Activated CD4-positive, alpha-beta T cell treated with anti-CD3 and anti-CD28 coated beads for 24 hours (primary cell): Measurements from ENCODE around the gene RIN3.
"Not testable (repeated sequence)": the region's sequence is repeated elsewhere in the genome, so short reads cannot be mapped to it uniquely, and the experiment has no call there.

ENCODE experiments used
- DNase-seq, 2 donors: peaks; one replicate each; pipeline ENCODE4 v3.0.0-alpha.2; 2020; ENCODE audit warnings: low read depth in 2 of 2

RIN3 gene

DNA sequence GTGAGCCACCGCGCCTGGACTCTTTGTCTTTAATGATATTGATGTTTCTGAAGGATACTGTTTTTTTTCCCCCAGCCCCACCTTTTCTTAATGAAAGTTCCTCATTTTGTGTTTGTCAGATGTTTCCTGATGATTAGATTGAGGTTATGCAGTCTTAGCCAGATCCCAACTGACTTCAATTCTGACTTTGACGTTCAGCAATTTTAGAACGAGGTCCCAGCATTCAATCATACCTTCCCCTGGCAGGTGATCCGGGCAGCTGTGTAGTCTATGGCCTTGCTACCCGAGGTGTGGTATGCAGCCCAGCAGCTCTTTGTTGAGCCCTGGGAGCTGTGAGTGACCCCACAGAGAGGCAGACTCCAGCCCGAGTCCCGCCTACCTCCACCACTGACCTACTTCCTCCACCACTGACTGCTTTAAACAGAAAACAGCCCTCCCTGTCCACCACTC, 152.1 kb downstream of the RIN3 start:
- no peak for DNase-seq

DNA sequence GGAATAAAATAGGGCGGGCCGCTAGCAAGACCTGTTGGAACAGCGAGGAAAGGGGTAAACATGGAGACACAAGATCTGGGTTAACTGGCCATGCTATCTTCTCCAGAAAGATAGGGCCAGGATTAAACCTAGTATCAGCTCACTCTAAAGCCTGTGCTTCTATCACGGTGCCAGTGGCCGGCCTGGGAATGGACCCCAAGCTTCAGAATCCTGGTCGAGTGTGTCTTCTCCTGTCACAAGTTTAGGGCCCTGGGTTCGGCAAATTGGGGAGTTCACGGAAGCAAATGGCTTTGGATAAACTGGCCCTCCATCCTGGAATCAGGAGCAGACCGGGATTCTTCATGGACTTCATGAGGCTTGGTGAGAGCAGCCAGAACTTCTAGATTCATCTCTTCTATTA, 152.7 kb downstream of the RIN3 start:
- DNase-seq = no peak

DNA sequence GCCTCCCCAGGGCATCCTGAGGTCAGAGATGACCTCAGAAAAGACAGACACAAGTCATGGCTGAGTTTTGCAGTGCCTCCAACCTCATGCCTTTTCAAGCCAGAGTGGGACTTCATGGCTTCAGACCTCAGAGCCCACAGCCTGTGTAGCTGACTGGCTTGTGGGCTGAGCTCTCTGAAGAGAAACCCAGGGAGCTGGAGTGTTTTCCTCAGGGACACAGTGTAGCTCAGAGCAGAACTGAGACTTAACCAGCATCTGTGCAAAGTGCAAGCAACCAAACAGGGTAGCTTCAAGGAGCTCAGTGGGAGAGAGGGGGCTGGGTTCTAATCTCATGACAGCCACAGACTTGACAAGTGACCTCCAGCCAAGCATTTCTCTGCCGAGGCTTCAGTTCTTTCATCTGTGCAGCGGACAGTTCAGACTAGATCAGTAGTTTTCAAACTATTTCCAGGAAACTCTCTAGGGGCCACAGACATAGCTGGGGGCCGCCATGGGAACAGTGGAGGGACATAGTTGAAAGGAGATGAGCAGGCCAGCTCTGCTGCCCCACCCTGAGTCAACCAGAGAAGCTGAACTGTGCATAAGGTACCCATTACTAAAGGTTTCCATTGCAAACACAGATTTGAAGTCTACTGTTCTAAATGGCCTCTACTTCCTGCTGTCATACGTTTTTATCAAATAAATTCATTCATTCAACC, 154.8 kb downstream of the RIN3 start:
- DNase-seq = no peak

DNA sequence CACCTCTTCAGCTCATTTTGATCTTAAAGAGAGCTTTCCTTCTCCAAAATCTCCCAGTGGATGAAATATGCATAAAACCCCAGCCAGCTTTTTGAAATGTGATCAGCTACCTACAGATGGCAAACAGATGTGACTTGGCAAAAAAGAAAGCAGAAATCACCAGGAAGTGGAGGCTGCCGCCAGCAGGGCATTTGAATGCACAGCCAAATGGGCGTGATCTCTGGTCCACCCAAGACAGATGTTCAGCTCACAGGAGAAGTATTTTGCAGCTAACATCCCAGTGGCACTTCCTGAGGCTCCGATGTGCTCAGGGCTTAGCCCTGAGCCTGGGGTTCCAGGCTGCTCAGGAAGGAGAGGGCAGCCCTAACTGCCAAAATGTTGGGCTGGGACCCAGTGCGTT, 156.6 kb downstream of the RIN3 start:
- no peak for DNase-seq

DNA sequence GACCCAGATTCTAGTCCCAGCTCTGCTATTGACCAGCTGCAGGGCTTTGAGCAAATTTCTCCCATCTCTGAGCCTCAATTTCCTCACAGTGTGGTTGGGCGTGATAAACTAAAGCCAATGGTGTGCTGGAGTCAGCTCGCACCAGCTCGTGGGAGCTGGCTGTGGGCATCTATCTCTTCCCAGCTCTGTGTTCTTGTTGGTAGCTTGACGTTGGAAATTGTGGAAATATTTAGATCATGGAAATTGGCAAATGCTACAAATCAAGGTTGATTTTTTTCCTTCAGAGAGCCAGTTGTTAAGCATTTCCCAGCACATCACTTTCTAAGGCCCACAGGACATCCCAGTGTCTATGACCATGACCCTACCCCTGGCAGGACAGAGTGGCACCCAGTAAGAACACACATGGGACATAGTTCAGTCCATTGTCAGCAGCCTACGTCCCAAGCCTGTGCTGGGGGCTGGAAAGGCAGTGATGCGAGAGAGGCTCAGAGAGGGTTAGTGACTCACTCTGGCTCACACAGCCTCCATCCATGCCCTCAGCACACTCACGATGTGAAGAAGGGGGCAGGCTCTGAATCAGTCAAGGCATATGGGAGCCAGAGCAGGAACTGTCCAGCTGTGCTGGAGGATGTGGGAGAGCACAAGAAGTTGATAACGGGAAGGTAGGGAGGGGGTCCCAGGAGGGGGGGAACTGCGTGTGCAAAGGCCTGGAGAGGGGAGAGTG, 157.2 kb downstream of the RIN3 start:
- no peak for DNase-seq

DNA sequence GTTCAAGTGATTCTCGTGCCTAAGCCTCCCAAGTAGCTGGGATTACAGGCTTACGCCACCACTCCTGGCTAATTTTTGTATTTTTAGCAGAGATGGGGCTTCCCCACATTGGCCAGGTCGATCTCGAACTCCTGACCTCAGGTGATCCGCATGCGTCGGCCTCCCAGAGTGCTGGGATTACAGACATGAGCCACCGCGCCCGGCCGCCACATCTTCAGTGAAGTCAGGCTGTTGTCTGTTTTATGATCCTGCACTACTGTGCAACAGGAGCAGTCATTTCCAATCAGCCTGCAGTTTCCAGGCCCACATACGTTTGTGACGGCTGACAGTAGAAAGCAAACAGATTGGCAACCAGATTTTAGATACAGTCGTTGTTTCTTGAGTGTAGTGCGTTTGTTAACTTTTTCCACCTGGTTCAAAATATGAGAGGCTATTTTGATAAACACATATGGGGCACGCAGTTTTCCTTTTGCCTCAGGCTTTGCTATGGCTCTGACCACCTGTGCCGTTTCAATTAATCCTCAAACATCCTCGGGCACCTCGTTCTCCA, 160.1 kb downstream of the RIN3 start:
- no peak for DNase-seq

DNA sequence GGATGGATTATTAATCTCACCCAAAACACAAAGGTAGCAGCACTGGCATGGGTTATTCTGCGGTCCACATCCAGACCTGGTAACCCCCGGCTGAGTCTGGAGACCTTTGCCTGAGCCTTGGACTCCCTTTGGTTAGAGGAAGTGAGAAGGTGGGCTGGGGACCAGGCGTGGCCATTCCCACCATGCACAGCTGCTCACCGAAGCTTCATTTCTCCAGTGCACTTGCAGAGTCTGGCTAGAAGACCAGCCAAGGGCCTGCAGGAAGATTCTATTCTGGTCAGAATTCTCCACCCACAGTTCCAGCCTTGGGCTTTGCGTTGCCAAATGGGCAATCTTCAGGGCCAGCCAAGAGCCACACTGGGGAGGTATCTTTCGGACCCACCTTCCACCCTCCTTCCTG, 161.8 kb downstream of the RIN3 start:
- DNase-seq = no peak

DNA sequence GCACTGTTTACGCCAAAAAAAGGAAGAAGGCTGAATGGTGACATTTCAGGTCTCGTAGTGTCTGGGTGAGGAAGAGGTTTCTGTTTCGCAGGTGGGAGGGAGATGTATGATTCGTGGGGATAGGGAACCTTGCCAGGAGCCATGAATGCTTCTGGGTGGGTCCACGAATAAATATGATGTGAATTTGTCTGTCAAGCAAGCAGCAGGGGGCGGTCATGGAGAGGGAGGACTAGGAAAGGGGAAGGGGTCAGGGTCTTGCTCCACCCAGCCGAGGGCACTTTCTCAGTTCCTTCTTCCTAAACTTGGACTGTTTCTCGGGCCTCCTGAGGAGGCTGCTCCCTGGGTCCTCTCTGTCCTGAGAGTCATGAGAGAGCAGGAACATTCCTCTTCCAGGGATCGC, 162.4 kb downstream of the RIN3 start:
- no peak for DNase-seq

DNA sequence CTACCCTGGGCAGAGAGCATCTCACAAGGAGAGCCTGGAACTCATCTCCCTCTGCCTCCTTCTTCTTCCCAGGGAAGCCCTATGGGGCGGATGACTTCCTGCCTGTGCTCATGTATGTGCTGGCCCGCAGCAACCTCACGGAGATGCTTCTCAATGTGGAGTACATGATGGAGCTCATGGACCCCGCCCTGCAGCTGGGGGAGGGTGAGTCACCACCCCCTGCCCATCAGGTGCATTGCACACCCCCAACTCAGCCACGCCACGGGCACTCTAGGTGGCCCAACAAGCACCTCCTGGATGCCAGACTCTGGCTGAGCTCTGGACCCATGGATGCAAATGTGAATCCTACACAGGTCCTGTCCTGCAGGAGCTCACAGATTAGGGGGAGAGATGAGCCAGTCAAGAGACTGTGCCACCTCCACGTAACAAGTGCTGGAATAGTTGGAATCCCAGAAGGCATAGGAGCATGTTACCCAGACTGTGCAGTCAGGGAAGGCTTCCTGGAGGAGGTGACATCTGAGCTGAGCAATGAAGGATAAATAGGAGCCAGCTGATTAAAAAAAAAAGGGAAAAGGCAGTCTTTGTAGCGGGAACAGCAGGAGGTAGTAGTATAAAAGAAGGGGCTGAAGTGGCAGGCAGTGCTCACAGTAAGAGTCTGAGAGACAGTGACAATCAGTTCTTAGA, 163.0 kb downstream of the RIN3 start:
- no peak for DNase-seq

DNA sequence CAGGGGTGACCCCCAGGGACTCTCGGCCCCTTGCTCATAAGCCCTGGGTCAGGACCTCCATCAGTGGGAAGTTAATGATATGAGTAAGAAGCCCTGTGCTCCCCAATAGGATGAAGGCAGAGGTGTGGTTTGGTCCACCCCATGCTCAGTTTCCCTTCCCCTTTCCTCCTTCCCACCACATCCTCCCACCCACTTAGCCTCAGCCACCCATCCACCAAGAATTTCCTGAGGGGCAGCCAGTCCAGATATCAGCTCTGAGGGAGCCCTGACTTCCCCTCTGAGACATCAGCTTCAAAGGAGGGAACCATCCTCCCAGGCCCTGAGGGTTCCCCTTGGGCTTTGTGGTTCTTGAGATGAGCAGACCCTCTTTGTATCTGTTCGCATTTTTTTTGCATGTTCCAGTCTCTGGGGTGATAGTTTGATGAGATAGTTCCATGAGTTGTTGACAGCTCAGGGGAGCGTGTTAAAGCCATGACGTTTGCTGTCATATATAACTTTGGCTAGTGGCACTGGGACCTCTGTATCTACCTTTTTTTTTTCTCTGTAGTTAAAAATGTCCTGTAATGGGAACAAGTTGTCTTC, 163.6 kb downstream of the RIN3 start:
- peak; percentile 38 to 52 for DNase-seq

DNA sequence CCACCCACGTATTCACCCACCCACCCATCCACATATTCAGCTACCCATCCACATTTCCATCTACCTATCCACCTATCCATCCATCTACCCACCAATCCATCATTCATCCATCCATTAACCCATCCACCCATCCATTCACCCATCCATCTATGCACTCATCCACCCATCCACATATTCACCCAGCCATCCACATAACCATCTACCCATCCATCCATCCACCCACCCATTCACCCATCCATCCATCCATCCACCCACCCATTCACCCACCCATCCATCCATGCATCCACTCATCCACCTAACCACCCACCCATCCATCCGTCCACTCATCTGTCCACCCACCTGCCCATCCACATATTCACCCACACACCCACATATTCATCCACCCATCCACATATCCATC, 164.4 kb downstream of the RIN3 start:
- DNase-seq = no peak

DNA sequence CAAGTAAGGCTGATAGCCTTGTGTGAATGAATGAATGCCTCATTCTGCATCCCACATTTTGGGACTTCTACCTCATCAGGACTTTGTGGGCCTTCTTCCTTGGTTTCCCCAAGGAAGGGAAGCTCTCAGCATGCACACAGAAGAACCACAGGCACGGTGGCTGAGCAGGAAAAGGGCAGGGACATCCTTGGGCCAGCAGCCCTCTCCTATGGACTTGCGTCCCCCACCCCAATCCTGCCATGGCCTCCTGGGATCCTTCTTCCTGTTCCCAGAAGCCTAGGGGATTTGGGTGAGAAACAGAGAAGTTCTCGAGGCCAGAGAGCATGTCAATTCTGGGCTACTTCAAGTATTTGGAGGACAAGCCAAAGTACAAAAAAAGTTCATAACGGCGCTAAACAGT, 165.2 kb downstream of the RIN3 start:
- no peak for DNase-seq

DNA sequence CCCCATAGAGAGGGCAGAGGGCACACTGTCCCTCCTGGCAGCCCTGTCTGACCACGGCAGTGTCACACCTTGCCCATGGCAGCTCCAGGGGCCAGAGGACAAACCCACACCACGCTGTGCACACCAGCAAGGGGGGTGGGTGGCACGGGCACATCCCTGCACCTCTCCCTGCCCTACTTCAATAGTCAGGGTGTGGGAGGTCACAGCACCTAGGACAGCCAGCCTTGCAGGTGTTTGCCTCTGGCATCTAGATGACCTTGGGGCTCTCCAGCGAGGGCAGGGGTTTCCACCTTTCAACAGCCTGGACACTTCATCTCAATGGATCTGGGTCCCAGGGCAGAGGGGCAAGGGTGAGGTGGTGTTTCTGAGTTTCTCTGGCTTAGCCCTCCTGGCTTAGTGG, 165.7 kb downstream of the RIN3 start:
- DNase-seq = no peak

DNA sequence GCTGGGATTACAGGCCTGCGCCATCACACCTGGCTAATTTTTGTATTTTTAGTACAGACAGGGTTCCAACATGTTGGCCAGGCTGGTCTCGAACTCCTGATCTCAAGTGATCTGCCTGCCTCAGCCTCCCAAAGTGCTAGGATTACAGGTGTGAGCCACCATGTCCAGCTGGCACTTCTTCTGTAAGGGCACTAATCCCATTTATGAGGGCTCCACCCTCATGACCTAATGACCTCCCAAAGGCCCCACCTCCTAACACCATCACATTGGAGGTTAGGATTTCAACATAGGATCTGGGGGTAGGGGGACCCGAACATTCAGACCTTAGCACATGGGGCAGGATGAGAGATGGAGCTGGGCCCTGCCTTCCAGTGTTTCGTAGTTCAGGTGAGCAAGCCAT, 166.7 kb downstream of the RIN3 start:
- DNase-seq = not testable (repeated sequence)

DNA sequence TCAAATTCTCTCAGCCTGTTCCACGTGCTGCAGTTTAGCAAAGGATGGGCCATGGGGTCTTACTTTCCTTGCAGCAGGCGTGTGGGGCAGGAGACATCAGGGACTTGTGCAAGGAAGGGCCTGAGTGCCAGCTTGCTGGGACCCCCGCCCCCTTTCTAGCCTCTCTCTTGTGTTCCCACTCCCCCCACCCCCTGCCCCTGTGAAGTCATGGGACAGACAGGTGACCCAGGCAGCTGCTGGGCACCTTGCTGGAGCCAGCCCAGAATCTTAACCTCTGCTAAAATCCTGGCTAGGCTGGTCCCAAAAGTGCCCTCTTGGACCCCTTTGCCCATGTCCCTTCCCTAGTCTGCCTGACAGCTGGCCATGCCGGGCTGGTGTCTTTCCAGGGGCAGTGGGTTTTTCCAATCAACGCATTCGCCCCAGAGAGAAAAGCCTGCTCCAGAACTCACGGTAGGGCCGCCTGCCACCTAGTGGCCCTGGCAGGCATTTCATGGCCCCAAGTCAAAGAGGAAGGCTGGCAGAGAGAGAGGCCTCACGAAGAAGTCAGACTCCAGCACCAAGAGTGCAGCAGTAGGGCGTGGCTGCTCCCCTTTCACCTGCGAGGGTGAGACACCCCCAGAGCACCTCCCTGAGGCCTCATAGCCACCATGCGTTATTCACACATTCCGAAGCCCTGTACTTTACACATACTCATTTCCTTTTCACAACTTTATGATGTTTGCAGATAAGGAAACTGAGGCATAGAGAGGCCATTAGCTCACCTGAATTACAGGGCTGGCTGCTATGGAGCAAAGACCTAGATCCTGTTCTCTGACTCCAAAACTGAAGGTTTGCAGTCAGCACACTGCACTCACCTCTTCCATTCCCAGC, 167.4 kb downstream of the RIN3 start:
- DNase-seq = peak; percentile 62 to 64

DNA sequence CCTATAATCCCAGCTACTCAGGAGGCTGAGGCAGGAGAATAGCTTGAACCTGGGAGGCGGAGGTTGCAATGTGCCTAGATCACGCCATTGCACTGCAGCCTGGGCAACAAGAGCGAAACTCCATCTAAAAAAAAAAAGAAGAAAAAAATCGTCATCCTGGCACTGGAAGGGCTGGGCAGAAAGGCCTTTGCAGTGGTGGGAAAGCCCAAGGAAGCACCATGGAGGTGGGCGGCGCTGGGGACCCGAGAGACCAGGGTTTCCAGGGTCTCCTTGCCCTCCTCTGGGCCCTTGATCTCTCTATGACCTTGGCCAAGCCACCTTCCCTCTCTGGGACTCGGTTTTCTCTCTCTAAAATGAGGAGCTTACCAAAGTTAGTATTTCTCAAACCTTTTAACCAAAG, 169.5 kb downstream of the RIN3 start:
- DNase-seq = no peak

DNA sequence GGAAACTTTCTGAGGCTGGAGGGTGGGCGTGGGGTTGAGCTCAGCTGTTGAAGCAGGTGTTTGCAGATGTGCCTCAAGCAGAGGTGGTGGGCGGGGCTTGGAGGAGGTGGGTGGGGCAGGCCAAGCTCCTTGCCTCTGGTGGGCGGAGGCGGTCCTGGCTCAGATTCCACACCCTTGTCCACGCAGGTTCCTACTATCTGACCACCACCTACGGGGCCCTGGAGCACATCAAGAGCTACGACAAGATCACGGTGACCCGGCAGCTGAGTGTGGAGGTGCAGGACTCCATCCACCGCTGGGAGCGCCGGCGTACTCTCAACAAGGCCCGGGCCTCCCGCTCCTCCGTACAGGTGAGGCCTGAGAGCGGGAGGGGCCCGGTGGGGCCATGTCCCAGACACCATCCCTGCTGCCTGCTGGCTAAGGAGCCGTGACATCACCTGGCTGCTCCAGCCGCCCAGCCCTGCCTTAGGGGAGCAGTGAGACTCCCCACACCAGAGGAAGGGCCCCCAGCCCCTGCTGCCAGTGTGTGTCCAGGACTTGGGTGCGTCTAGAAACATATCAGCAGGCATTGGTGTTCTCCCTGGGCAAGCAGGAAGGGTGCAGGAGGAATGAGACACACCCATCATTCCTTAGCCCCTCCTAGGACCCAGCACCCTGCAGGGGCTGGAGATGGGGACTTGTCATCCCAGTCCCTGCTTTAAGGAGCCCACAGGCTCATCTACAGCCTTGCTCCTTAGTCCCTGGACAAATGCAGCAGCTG, 171.4 kb downstream of the RIN3 start:
- DNase-seq = no peak

DNA sequence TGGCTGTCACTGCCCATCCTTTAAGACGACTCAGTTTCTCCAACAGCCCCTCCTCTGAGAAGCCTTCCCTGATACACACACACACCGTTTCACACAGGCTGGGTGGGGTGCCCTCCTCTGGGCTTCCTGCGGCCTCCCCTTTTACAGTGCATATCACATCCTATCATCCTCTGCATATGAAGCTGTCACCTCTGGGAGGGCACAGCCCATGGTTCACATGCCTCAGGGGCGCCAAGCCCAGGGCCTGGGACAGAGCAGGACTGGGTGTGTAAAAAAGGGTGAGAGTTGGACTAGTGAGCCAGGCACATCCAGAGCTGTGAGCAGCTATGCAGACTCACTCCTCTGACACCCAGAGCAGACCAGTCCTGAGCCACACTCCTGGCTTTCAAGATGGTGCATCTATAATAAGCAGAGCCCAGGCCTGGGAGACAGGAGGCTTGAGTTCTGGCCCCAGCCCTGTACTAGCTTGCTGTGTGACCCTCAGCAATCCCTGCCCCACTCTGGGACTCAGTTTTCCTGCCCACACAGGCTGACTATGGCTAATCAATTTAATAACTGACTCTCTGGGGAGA, 172.3 kb downstream of the RIN3 start:
- no peak for DNase-seq

DNA sequence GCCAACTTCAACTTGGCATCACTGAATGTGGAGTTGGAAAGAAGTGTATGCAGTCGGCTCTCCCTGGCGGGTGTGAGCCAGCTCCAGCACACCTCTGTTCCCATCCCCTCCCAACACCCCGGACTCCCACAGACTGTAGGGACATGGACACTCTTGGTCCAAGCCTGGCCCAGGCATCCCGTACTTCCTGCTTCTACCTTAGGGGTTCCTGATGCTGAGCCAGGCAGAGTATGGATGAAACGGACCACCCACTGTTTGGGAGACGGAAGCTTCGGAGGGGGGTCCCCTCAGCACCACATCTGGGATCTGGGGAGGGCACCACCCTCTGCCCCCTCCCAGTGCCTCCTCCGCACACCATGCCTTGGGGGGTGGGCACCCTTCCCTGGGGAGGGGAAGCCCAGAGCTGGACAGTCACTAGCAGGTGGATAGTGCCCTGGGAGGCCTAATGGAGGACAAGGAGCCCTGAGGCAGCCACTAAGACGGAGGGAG, 172.9 kb downstream of the RIN3 start:
- no peak for DNase-seq

DNA sequence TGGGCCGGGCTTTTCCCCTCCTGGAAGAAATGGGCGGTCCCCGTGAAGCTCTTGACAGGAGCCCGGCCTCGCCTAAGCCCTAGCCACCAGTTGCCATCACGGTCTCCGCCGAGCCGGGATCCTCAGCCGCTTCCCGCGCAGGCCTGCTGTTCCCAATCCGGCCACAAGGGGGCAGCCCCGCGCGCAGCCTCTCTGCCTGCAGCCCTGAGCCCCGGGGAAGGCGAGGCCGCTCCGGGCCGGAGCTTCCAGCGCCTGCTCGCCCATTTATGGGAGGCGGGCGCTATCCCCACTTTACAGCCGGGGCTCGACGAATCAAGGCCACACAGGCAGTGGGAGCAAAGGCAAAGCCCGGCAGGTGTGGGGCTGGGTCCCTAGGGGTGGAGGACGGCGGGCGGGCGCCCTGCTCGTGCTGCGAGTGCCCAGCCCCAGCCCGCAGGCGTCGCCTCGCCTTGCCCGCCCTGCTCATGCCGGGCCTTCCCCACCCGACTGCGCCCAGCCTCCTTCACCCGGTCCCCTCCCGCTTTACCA, 173.4 kb downstream of the RIN3 start:
- peak; percentile 43 to 71 for DNase-seq
